Fibroblast of lung (primary cell): ENCODE results near the gene CISH. TPM values are rescaled to one million over a fixed set of nuclear protein-coding genes. Genes with fewer than 3 reads are reported as not detected.
A peak's percentile ranks its signal among the peaks of the same experiment; 100 is the strongest.

Experiments
- DNase-seq, 2 donors: peaks; one replicate each; pipeline versions ENCODE4 v3.0.0 to v3.0.0-alpha.2; 2010; ENCODE audit warnings: low read depth in 2 of 2
- H2AFZ ChIP-seq: 2 replicates; pipeline ENCODE4 v1.5.1; 2012; ENCODE audit warnings: low read length, control low read depth, inconsistent platforms
- H3K27ac ChIP-seq: 2 replicates; pipeline ENCODE4 v1.5.1; 2011; ENCODE audit warnings: low read length, control low read depth; ENCODE audit not compliant: insufficient read depth
- H3K27me3 ChIP-seq: 2 replicates; pipeline ENCODE4 v1.5.1; 2011; ENCODE audit warnings: mild to moderate bottlenecking, low read length; ENCODE audit not compliant: control insufficient read depth, insufficient read depth
- H3K36me3 ChIP-seq: 2 replicates; pipeline ENCODE4 v1.5.1; 2011; ENCODE audit warnings: low read length; ENCODE audit not compliant: control insufficient read depth, insufficient read depth
- H3K4me1 ChIP-seq: 2 replicates; pipeline ENCODE4 v1.5.1; 2011; ENCODE audit warnings: low read length; ENCODE audit not compliant: control insufficient read depth, insufficient read depth; ENCODE audit errors: extremely low read depth
- H3K4me2 ChIP-seq: 2 replicates; pipeline ENCODE4 v1.5.1; 2011; ENCODE audit warnings: low read length, control low read depth; ENCODE audit not compliant: insufficient read depth; ENCODE audit errors: extremely low read depth
- H3K4me3 ChIP-seq, 4 experiments: fragments of 200-600 bp in 1 of 4; sonication (generic) in 1 of 4; replicated peaks in 1 of 4; 2 replicates each; pipeline ENCODE4 v1.5.1; 2011 to 2016; ENCODE audit warnings: low read length in 4 of 4, low read depth in 3 of 4, mild to moderate bottlenecking in 3 of 4, control low read depth in 2 of 4, inconsistent platforms in 1 of 4, mixed read lengths in 1 of 4; ENCODE audit not compliant: insufficient read depth in 1 of 4; ENCODE audit errors: control extremely low read depth in 1 of 4
- H3K79me2 ChIP-seq: 2 replicates; pipeline ENCODE4 v1.5.1; 2012; ENCODE audit warnings: mild to moderate bottlenecking, low read length, inconsistent platforms; ENCODE audit not compliant: control insufficient read depth, insufficient read depth
- H3K9ac ChIP-seq: 2 replicates; pipeline ENCODE4 v1.5.1; 2011; ENCODE audit warnings: mild to moderate bottlenecking, low read length, control low read depth; ENCODE audit not compliant: insufficient read depth
- H3K9me3 ChIP-seq: 2 replicates; pipeline ENCODE4 v1.5.1; 2012; ENCODE audit warnings: low read depth, low read length; ENCODE audit not compliant: control insufficient read depth, insufficient read depth
- H4K20me1 ChIP-seq: 2 replicates; pipeline ENCODE4 v1.5.1; 2011; ENCODE audit warnings: low read length; ENCODE audit not compliant: control insufficient read depth, insufficient read depth; ENCODE audit errors: extremely low read depth
- EZH2 ChIP-seq: IDR thresholded peaks from 2 replicates; pipeline ENCODE4 v1.5.1; 2012; ENCODE audit warnings: low read length, control low read depth, mild to moderate bottlenecking; ENCODE audit errors: missing control alignments
- polyA plus RNA-seq, 2 donors: library from polyadenylated mRNA; depleted of rRNA in 1 of 2; stranded (reverse) in 1 of 2; unstranded in 1 of 2; fragments of >200 nt; gene quantifications; 2 replicates each; pipeline ENCODE4 v1.2.1, GENCODE V29; 2011 to 2012; ENCODE audit warnings: missing spikeins in 1 of 2
- total RNA-seq: library from RNA; depleted of rRNA; stranded (reverse); fragments of >200 nt; gene quantifications from 2 replicates; pipeline ENCODE4 v1.2.1, GENCODE V29; 2014
- TF ChIP-seq, protein P1 (sequence below), 2 donors: IDR thresholded peaks in 1 of 2; conservative IDR thresholded peaks in 1 of 2; 1 replicate in 1 of 2; 2 replicates in 1 of 2; pipeline ENCODE4 v1.5.1; 2011 to 2012; ENCODE audit warnings: low read length in 2 of 2, control low read depth in 1 of 2, inconsistent platforms in 1 of 2, low read depth in 1 of 2, mild to moderate bottlenecking in 1 of 2

Gene CISH
- total and polyA plus RNA-seq, 2 donors (not counting 1 experiment from before 2014, with no cell fraction given), result 0.99 to 1.9 TPM

DNA sequence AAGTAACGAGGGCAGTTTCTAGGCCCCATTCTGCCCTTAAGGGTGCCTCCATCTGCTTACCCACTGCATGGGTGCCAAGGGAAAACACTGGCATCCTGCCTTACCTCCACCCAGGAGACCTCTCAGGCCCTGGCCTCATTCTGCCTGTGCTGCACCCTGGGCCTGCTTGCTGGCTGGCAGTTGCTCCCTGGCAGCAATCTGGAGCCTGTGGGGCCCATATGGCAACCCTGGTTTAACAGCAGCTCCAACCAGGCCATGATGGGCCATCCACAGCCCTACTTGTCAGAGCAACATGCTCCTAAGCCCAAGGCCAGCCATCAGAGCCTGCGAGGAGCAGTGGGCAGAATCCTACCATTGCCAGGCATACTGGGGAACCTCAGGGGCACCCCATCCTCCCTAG is 47.7 kb downstream of the CISH start:
- no peak overlapping the region for H3K27ac ChIP-seq
- H4K20me1 ChIP-seq, result no peaks in the 10 kb centered on the region
- H3K4me2 ChIP-seq, result no peak overlapping the region
- no peaks in the 10 kb centered on the region for H3K9me3 ChIP-seq
- H3K36me3 ChIP-seq, result no peaks in the 10 kb centered on the region
- H2AFZ ChIP-seq, result no peak overlapping the region
- TF ChIP-seq, protein P1, sequence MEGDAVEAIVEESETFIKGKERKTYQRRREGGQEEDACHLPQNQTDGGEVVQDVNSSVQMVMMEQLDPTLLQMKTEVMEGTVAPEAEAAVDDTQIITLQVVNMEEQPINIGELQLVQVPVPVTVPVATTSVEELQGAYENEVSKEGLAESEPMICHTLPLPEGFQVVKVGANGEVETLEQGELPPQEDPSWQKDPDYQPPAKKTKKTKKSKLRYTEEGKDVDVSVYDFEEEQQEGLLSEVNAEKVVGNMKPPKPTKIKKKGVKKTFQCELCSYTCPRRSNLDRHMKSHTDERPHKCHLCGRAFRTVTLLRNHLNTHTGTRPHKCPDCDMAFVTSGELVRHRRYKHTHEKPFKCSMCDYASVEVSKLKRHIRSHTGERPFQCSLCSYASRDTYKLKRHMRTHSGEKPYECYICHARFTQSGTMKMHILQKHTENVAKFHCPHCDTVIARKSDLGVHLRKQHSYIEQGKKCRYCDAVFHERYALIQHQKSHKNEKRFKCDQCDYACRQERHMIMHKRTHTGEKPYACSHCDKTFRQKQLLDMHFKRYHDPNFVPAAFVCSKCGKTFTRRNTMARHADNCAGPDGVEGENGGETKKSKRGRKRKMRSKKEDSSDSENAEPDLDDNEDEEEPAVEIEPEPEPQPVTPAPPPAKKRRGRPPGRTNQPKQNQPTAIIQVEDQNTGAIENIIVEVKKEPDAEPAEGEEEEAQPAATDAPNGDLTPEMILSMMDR (conservative IDR thresholded peaks at IDR 0.05 in 1 of 2, IDR thresholded peaks at IDR 0.05 in 1 of 2; ENCODE audit: low read depth in 1 of 2, low read length in 2 of 2), result no peak
- no peak for TF ChIP-seq EZH2
- H3K27me3 ChIP-seq, result no peaks in the 10 kb centered on the region
- H3K79me2 ChIP-seq, result no peaks in the 10 kb centered on the region
- DNase-seq, result no peak
- H3K9ac ChIP-seq, result no peak overlapping the region
- peaks cover 5% of the 10 kb centered on the region for H3K4me1 ChIP-seq
- H3K4me3 ChIP-seq, result no peak overlapping the region

DNA sequence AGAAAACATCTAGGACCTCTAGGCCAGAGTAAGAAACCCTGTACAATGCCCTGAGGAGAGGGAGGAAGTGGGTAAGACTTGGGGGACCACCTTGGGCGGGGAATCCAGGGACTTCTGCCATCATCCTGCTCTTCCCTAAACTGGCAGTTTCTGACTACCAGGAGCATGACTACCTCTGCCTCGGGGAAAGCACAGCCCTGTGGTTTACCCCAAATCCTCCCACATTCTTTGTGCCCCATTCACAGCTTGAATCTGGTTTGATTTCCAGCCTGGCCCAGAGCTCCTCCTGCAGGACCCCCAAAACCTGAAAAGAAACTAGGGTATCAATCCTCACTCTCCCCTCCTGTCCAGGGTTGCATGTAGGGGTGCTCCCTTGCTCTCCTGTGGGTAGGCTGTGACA is 48.7 kb downstream of the CISH start:
- Histone ChIP-seq H3K79me2 (no peaks in the 10 kb centered on the region), H3K4me2 (no peak overlapping the region), H3K9ac (no peak overlapping the region), H3K27me3 (no peaks in the 10 kb centered on the region), H3K9me3 (no peaks in the 10 kb centered on the region), H3K36me3 (no peaks in the 10 kb centered on the region), H3K4me3 (no peak overlapping the region), H3K27ac (no peak overlapping the region), H4K20me1 (no peaks in the 10 kb centered on the region), H3K4me1 (peaks cover 1% of the 10 kb centered on the region), H2AFZ (no peak overlapping the region)
- TF ChIP-seq, protein P1 (conservative IDR thresholded peaks at IDR 0.05 in 1 of 2, IDR thresholded peaks at IDR 0.05 in 1 of 2; ENCODE audit: low read depth in 1 of 2, low read length in 2 of 2), result no peak
- TF ChIP-seq EZH2, result no peak
- DNase-seq, result peak in 1 of 2 donors; percentile 62

DNA sequence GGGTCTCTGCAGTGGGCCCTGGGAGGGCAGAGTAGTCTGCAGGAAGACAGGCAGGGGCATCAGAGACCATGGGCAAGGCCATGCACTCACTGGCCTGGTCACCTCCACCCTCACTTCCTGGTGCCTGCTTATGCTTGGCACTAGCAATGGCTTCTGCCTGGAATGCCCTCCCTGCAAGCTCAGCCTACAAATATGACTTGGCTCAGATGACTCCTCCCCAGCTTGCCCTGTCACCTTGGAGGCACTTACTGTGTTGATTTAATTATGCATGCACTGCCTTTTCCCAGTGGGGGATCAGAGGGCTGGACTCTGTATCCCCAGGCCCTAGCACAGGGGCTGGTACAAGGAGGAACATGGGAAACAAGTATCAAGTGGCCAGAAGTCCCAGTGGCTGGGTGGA is 51.9 kb downstream of the CISH start:
- Histone ChIP-seq H3K79me2 (no peaks in the 10 kb centered on the region), H2AFZ (no peak overlapping the region), H3K36me3 (no peaks in the 10 kb centered on the region), H3K9me3 (no peaks in the 10 kb centered on the region), H3K27me3 (peaks cover 5% of the 10 kb centered on the region), H3K4me1 (no peaks in the 10 kb centered on the region), H3K27ac (no peak overlapping the region), H3K4me2 (no peak overlapping the region), H4K20me1 (no peaks in the 10 kb centered on the region), H3K9ac (no peak overlapping the region), H3K4me3 (no peak overlapping the region)
- TF ChIP-seq, protein P1 (conservative IDR thresholded peaks at IDR 0.05 in 1 of 2, IDR thresholded peaks at IDR 0.05 in 1 of 2; ENCODE audit: low read depth in 1 of 2, low read length in 2 of 2), result no peak
- TF ChIP-seq EZH2, result no peak
- DNase-seq, result no peak
